Panc1 (cell line): Measurements from ENCODE around the gene SMAD3. TPM values are rescaled to one million over a fixed set of nuclear protein-coding genes. Genes with fewer than 3 reads are reported as not detected.

ENCODE experiments used
- ATAC-seq: fragments of 200-7000 bp; cut with Tn5 transposase; 2 replicates; pipeline ENCODE4 v1.9.1; 2020; ENCODE audit warnings: mild to moderate bottlenecking, moderate library complexity
- BruUV-seq: library from RNA; stranded (reverse); fragments of 400-500 nt; replicated peaks from 2 replicates; lab custom pipeline; 2021; lab: Mats Ljungman, UMichigan
- CTCF ChIA-PET: fragments of 300-600 bp; sonication (Branson Sonifier 250); formaldehyde crosslinking; loops from one replicate; lab custom pipeline; 2022; ENCODE audit warnings: antibody characterized with exemption; lab: Charles Lee
- POLR2A ChIA-PET: fragments of 300-600 bp; sonication (Branson Sonifier 250); formaldehyde crosslinking; loops from one replicate; lab custom pipeline; 2022; ENCODE audit warnings: antibody characterized with exemption; lab: Charles Lee
- DNase-seq: peaks from one replicate; pipeline ENCODE4 v3.0.0-alpha.2; 2010; ENCODE audit warnings: low read depth, low spot score
- H3K27ac ChIP-seq: 2 replicates; pipeline ENCODE4 v1.5.1; 2011; ENCODE audit warnings: mild to moderate bottlenecking, low read length, inconsistent platforms
- H3K27me3 ChIP-seq: fragments of 200-500 bp; sonication (Bioruptor generic); 2 replicates; pipeline ENCODE4 v1.6.0; 2014; ENCODE audit warnings: low read length, inconsistent platforms; ENCODE audit not compliant: control insufficient read depth, insufficient read depth
- H3K36me3 ChIP-seq: fragments of 200-500 bp; sonication (Bioruptor generic); 2 replicates; pipeline ENCODE4 v1.5.1; 2014; ENCODE audit warnings: inconsistent platforms, mild to moderate bottlenecking, low read length, moderate library complexity; ENCODE audit not compliant: control insufficient read depth, insufficient read depth
- H3K4me1 ChIP-seq: 2 replicates; pipeline ENCODE4 v1.5.1; 2011; ENCODE audit warnings: inconsistent platforms, mild to moderate bottlenecking, low read length, moderate library complexity; ENCODE audit not compliant: control insufficient read depth, insufficient read depth
- H3K4me3 ChIP-seq, 2 experiments: 2 replicates each; pipeline ENCODE4 v1.5.1; 2011 to 2012; ENCODE audit warnings: low read depth in 2 of 2, low read length in 2 of 2, mild to moderate bottlenecking in 2 of 2, inconsistent platforms in 1 of 2, moderate library complexity in 1 of 2
- H3K9me3 ChIP-seq: fragments of 200-500 bp; sonication (Bioruptor generic); 2 replicates; pipeline ENCODE4 v1.5.1; 2014; ENCODE audit warnings: low read depth, mild to moderate bottlenecking, inconsistent platforms, low read length, moderate library complexity; ENCODE audit not compliant: control insufficient read depth, insufficient read depth
- CTCF ChIP-seq: fragments of 450-650 bp; IDR thresholded peaks from 2 replicates; pipeline ENCODE4 v1.5.1; 2017; ENCODE audit warnings: mild to moderate bottlenecking
- POLR2AphosphoS5 ChIP-seq: IDR thresholded peaks from 2 replicates; pipeline ENCODE4 v1.6.1; 2012; ENCODE audit warnings: mild to moderate bottlenecking, low read depth, low read length, moderate library complexity
- REST ChIP-seq, 2 experiments: IDR thresholded peaks; 2 replicates each; pipeline ENCODE4 v1.6.1; 2011 to 2012; ENCODE audit warnings: low read depth in 2 of 2, control low read depth in 1 of 2, low read length in 1 of 2, mild to moderate bottlenecking in 1 of 2, moderate library complexity in 1 of 2; ENCODE audit not compliant: insufficient read depth in 1 of 2
- SIN3A ChIP-seq: IDR thresholded peaks from 2 replicates; pipeline ENCODE4 v1.6.1; 2012; ENCODE audit warnings: low read depth, mild to moderate bottlenecking, low read length, moderate library complexity, borderline replicate concordance; ENCODE audit not compliant: insufficient read depth
- TCF7L2 ChIP-seq: IDR thresholded peaks from 2 replicates; pipeline ENCODE4 v1.6.1; 2011; ENCODE audit warnings: mild to moderate bottlenecking, low read depth, low read length, inconsistent platforms
- in situ Hi-C: cut with HindIII; loops from 2 replicates; pipeline ENCODE4 v1.10.0; 2016; ENCODE audit warnings: low sequenced_read_pairs, low pct_unique_long_range_greater_than_20kb
- intact Hi-C: fragments of 100-400 bp; cut with micrococcal nuclease; formaldehyde crosslinking; loops from one replicate; pipeline ENCODE4 v1.10.0; 2022; ENCODE audit not compliant: unreplicated experiment
- total RNA-seq: library from RNA; stranded (reverse); gene quantifications from one replicate; pipeline ENCODE4 v1.2.1, GENCODE V29; 2021; ENCODE audit not compliant: unreplicated experiment

SMAD3 gene
- total RNA-seq, 1 experiment from 2014 or later = 394 TPM

GRCh38 chr15:67083135-67083762, 17.8 kb downstream of the SMAD3 start:
- ATAC-seq (no peak), DNase-seq (no peak)
- BruUV-seq = TSS peak; percentile 7
- Histone ChIP-seq H3K4me3 (peak overlapping the region in 1 of 2 experiments; percentile 20; a peak in 1 of 4 replicates), H3K4me1 (peaks cover 100% of the 10 kb centered on the region), H3K9me3 (no peaks in the 10 kb centered on the region), H3K27me3 (no peaks in the 10 kb centered on the region), H3K27ac (peak overlapping the region; percentile 100), H3K36me3 (peaks cover 9% of the 10 kb centered on the region; the same call in 1 of the 2 replicates)
- ChIA-PET CTCF (no interaction called here), POLR2A (interaction anchor here (0.6 to 0.7 kb wide), 2 partner anchors 13 to 1063 kb away, joined by 3 read pairs; no protein-coding TSS in a partner anchor)
- intact Hi-C loops = no loop called here
- in situ Hi-C loops = no loop called here
- no peak for TF ChIP-seq REST (IDR thresholded peaks at IDR 0.05; ENCODE audit: insufficient read depth in 1 of 2, low read depth in 2 of 2, low read length in 1 of 2)
- no peak for TF ChIP-seq SIN3A

DNA sequence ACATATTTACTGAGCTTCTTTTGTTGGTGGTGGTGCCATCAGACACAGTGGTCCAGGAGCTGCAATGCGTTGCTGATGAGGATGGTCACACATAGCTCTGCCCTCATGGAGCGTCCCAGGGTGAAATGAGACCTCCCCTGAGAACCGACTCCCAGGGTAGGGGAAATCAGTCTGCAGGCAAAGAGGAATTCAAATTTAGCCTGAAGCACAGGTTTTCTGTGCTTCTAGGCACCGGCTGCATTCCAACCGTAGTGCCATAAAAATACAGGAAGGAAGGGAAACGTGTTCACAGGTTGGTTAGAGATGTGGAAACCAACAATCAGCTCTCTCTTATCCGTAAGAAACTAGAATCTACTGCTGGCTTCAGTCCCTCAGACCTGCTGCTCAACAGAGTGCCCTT, 19.2 kb downstream of the SMAD3 start:
- BruUV-seq = no TSS peak
- intact Hi-C loops = no loop called here
- no peaks in the 10 kb centered on the region for H3K27me3 ChIP-seq
- DNase-seq = no peak
- no peaks in the 10 kb centered on the region for H3K9me3 ChIP-seq
- TF ChIP-seq SIN3A (no peak), TCF7L2 (no peak), POLR2AphosphoS5 (no peak), REST (IDR thresholded peaks at IDR 0.05; ENCODE audit: insufficient read depth in 1 of 2, low read depth in 2 of 2, low read length in 1 of 2) (no peak), CTCF (no peak)
- no peak for ATAC-seq
- CTCF ChIA-PET = interaction anchor here (0.7 to 0.9 kb wide), 2 partner anchors 17 to 293 kb away, joined by 4 to 6 read pairs; no protein-coding TSS in a partner anchor
- H3K36me3 ChIP-seq = peaks cover 6% of the 10 kb centered on the region; the same call in 1 of the 2 replicates
- peak overlapping the region; percentile 100 for H3K27ac ChIP-seq
- POLR2A ChIA-PET = interaction anchor here (0.6 kb wide), 1 partner anchor 141 kb away, joined by 7 read pairs; no protein-coding TSS in a partner anchor
- peaks cover 100% of the 10 kb centered on the region for H3K4me1 ChIP-seq
- H3K4me3 ChIP-seq = peak overlapping the region in 1 of 2 experiments; percentile 25; a peak in 1 of 4 replicates
- in situ Hi-C loops = no loop called here
